GM21717 (cell line): ENCODE results near the gene KIF5B.
"Not testable (repeated sequence)": the region's sequence is repeated elsewhere in the genome, so short reads cannot be mapped to it uniquely, and the experiment has no call there.

ENCODE experiments used
- ATAC-seq: cut with Tn5 transposase; IDR thresholded peaks from one replicate; pipeline ENCODE4 v1.9.1; 2021; ENCODE audit warnings: mild to moderate bottlenecking, moderate library complexity; ENCODE audit not compliant: unreplicated experiment

The KIF5B gene

GRCh38 chr10:32056136-32057035 is at the start of gene KIF5B:
Gene KIF5B (minus strand): TSS chr10:32056425. CDS start chr10:32055973, 452 bp downstream.
- peak; percentile 87 for ATAC-seq

- ATAC-seq = no peak
These were observed 49.7 kb upstream of the KIF5B start for GRCh38 chr10:32105782-32106382.

- no peak for ATAC-seq
These were observed 48.6 kb upstream of the KIF5B start for GRCh38 chr10:32104622-32105509.

GRCh38 chr10:32104181-32104580 is 48.0 kb upstream of the KIF5B start:
- no peak for ATAC-seq

- ATAC-seq = no peak
These were observed 47.5 kb upstream of the KIF5B start for GRCh38 chr10:32103721-32104120.

GRCh38 chr10:32098566-32099259 is 42.5 kb upstream of the KIF5B start:
- ATAC-seq = not testable (repeated sequence)

GRCh38 chr10:32095116-32095733 is 39.0 kb upstream of the KIF5B start:
- ATAC-seq = no peak

GRCh38 chr10:32093650-32094049 is 37.4 kb upstream of the KIF5B start:
- ATAC-seq = no peak

- ATAC-seq = no peak
These were observed 34.8 kb upstream of the KIF5B start for GRCh38 chr10:32091046-32091445.

- ATAC-seq = no peak
These were observed 28.1 kb upstream of the KIF5B start for GRCh38 chr10:32084185-32084851.

GRCh38 chr10:32077896-32078485 is 21.8 kb upstream of the KIF5B start:
- no peak for ATAC-seq

- ATAC-seq = no peak
These were observed 17.4 kb upstream of the KIF5B start for GRCh38 chr10:32073659-32074058.

- no peak for ATAC-seq
These were observed 16.9 kb upstream of the KIF5B start for GRCh38 chr10:32073128-32073527.

- no peak for ATAC-seq
These were observed 16.0 kb upstream of the KIF5B start for GRCh38 chr10:32072025-32072800.

GRCh38 chr10:32070645-32071044 is 14.4 kb upstream of the KIF5B start:
- no peak for ATAC-seq

- no peak for ATAC-seq
These were observed 12.3 kb upstream of the KIF5B start for GRCh38 chr10:32068569-32068968.

- not testable (repeated sequence) for ATAC-seq
These were observed 11.7 kb upstream of the KIF5B start for GRCh38 chr10:32067931-32068330.

- ATAC-seq = no peak
These were observed 9.6 kb upstream of the KIF5B start for GRCh38 chr10:32065856-32066255.

GRCh38 chr10:32061440-32061839 is 5.2 kb upstream of the KIF5B start:
- no peak for ATAC-seq
